T1000 (cell line): Measurements from ENCODE around the gene SNAPC4.

Experiments used
- DNase-seq: peaks from one replicate; lab custom pipeline; 2025; ENCODE audit warnings: mixed read lengths; lab: John Stamatoyannopoulos, UW

Gene SNAPC4

DNA sequence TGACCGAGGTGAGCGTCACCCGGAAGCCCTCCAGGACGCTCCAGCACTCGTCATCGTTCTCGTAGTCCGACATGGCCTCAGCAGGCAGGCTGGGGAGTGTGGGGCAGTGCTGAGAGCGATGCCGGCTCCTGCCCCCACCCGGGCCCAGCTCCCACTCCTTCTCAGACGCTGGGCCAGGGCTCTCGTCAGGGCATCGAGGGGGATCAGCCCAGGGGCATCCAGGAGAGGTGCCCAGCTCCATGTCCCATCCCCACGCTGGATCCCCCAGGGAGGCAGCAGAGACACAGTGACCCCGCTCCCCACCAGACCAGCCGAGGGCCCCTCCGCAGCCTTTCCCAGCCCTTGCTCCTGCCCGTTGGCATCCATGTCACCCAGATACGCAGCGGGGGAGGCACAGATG, 28.0 kb downstream of the SNAPC4 start:
- DNase-seq, result no peak

DNA sequence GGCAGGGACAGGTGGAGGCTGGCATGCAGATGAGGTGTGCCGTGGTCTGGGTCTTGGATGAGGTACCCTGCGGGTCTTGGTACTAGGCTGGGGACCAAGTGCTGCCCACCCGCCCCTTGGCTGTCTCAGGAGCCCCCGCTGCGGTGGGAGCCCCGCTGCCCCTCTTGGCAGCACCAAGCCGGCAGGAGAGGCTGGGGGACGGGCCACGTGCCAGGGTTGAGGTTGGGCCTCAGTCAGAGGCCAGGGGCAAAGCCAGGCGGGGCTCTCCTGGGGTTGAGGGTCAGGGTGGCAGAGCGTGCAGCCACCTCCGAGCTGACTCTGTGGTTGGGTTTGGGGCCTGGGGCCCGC, 28.5 kb downstream of the SNAPC4 start:
- DNase-seq, result no peak

DNA sequence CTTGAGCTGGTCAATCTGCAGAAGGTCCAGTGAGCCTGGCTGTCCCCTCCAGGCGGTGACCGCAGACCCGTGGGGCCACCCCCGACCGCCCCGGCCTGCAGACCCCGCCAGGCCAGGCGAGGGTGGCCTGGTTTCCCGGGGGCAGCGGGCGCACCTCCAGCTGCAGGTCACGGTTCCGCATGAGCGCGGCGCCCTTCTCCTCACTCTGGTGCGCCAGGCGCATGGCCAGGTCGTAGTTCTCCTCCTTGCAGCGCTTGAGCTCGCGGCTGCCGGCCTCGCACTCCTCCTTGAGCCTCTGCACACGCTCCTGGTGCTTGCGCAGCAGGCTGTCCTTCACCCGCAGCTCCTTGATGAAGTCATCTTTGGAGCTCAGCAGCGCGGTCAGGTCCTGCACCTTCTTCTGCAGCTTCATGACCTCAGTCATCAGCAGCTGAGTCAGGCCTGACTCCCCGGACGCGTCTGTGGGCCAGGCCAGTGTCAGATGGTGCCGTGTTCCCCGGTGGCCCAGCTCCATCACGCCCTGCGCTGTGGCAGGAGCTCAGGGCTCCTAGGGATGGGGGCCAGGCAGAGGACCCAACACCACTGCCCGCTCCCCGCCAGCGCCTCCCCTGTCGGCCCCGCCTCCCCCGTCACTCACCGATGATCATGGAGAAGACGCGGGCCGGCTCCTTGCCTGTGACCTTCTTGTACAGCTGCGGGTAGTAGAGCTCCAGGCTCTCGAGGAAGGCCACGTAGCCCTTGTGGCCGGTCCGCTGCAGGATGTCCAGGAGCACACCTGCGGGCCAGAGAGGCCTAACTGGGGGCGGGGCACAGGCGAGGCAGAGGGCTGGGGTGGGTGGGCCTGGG, 29.1 kb downstream of the SNAPC4 start:
- DNase-seq, result no peak

DNA sequence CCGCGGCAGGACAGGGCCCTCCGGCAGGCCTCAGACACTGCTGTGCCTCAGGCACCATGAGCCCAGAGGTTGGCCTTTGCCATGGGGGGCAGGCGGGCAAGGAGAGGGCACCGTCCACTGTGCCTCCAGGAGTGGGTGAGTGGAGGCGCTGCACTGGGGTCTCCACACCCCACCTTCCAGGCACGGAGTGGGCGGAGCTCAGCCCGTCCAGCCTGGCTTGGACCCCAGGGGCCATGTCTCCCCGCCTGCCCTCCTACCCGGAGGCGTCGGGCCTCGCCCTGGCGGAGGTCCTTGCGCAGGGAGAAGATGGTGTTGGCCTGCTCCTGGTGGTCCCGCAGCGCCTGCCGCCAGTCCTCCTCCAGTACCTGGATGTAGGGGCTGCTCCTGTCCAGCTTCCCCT, 29.9 kb downstream of the SNAPC4 start:
- no peak for DNase-seq

DNA sequence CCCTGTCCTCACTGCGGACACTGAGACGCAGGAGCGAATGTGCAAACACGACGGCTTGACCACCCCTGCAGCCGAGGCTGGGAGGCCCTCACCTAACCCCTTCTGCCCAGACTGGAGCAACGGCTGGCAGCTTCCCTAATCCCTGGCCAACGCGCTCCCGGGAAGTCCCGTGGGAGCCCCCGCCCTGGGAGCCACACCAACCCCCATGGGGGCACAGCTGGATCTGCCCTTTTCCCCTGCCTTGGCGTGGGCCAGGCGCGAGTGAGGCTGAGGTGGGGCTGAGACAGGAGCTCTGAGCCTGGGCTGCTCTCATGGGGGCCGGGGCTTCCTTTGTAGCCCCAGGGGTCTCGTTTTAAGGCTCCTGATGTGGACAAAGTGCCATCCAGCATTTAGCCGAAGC, 31.8 kb downstream of the SNAPC4 start:
- no peak for DNase-seq

DNA sequence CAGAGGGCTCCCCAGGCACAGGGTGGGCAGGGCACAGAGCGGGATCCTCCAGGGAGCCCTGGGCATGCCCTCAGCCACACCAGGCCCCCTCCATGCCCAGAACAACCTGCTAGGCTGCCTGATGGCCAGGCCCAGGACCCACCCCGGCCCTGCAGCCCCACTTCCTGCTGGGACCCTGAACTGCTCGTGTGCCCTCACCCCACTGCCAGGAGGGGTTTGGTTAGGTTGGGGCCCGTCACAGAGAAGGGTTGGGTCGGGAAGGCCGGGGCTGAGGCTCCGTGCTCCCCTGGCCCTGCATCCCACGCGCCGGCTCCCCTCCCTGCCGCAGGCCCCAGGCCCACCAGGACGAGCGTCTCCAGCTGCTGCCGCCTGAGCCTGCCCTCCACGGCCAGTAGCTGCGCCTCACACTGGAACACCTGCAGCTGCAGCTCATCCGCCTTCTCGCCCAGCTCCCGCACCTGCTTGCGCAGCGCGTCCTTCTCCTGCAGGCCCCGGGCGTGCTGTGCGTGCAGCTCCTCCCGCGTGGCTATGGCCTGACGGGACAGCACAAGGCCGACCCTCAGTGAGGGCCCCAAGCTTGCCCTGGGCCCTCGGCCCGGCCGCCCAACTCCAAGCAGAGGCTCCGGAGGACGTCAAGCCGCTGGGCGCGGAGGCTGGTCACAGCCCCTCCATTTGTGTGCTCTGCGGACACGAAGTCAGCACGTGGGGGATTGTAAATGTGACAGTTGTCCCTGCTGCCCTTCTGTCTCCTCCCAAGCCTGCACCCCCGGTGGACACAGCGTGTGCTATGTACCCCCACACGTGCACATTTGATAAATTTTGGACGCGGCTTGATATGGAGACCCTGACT, 32.4 kb downstream of the SNAPC4 start:
- DNase-seq, result no peak

DNA sequence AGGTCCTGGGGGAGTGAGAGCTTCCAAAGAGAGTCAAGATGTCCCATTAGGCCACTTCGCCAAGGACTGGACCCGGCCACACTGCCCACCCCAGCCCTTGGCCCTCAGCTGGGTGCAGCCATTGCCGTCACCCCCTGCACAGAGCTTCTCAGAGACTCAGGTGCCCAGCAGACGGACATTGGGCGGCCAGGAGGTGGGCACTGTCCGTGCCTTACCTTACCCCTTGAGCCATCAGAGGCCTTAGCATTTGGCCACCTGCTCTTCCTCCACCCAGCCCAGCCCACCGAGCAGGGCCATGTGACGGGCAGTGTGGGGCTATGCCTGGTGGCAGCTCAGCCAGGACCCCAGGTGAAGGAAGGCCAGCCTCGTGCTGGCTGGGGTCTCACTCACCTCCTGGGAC, 33.1 kb downstream of the SNAPC4 start:
- DNase-seq, result no peak

DNA sequence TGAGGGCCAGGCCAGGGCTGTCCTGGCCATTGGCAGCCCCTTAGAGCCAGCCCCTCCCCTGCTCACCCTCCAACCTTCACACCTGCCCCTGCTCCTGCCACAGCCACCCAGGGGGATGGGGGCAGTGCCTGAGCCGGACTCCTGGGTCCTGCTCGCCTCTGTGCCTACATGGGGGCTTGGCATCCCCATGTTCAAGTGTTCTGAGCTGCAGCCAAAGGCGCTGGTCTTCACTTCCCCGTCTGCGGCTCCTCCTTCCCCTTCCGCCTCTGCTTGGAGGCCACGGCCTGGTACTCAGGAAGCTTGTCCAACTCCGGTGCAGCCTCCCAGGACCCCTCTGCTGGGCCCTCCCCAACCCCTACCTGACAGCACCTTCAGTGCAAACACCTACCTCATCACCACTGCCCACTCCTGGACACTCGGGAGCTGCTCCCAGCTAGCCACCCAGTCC, 34.2 kb downstream of the SNAPC4 start:
- no peak for DNase-seq

DNA sequence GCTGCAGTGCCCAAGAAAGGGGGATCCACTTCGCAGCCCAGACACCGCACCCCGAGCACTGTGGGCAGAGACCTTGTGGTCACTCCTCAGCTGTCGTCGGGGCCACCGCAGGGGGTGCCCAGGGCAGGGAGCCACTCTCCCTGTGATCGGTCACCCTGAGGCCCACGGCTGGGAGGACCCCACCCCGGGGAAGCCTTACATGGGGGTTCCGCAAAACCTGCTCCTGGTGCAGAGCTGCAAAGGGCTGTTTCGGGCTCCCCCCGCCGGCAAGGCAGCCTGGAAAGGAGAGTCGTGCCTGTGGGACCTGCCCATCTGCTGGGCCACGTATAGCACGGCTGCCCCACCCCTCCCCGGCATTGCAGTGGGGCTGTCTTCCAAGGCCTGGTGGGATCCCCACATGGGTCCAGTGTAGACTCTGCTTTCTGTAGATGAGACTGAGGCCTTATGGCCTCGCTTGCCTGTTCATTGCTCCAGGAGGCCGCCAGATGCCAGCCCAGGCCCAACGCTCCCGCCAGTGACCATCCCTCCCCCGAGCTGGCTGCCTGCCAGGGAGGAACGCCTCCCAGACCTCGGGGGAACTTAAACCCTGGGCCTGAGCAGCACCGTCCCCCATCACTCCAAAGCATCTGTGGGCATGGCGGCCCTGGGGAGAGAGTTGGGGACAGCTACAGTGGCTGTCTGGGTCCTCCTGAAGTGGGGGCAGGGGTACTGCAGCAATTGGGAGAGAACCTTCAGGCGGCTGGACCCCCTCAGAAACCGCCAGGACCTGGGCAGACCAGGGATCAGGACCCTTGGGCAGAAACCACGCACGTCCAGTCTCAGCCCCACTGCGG, 34.8 kb downstream of the SNAPC4 start:
- DNase-seq, result no peak

DNA sequence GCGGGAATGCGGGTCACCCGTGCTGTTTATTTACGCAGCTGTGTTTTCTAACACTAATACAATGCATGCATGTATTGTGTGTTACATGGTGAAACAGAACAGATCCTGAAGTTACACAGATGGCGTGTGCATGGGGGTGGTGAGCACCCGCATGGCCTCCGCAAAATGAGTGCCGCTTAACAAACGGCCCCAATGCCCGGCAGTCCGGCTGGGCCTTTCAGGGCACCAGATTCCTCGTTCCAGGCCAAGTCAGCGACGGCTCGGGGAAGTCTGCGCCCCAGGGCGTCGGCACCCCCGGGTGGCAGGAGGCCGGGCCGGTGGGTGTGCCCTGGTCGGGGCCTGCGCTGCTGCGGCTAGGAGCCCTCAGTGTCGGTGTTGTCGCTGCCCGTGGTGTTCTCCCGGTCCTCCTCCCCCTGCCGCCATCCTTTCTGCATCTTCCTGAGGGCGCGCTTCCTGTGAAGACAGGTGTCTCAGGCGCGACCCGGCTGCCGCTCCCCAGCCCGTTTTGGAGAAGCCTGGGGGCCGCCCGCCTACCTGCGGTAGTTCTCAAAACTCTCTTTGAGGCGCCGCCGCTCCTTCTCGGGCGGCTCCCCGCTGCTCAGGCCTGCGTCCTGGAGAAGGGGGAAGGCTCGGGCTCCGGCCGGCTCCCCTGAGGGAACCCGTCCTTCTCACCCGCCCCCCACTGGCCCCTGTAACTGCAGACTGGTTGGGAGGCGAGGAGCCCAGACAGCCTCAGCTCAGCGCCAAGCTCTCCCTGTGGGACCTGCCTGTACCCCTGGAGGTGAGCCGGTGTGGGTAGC, 35.8 kb downstream of the SNAPC4 start:
- DNase-seq, result no peak

DNA sequence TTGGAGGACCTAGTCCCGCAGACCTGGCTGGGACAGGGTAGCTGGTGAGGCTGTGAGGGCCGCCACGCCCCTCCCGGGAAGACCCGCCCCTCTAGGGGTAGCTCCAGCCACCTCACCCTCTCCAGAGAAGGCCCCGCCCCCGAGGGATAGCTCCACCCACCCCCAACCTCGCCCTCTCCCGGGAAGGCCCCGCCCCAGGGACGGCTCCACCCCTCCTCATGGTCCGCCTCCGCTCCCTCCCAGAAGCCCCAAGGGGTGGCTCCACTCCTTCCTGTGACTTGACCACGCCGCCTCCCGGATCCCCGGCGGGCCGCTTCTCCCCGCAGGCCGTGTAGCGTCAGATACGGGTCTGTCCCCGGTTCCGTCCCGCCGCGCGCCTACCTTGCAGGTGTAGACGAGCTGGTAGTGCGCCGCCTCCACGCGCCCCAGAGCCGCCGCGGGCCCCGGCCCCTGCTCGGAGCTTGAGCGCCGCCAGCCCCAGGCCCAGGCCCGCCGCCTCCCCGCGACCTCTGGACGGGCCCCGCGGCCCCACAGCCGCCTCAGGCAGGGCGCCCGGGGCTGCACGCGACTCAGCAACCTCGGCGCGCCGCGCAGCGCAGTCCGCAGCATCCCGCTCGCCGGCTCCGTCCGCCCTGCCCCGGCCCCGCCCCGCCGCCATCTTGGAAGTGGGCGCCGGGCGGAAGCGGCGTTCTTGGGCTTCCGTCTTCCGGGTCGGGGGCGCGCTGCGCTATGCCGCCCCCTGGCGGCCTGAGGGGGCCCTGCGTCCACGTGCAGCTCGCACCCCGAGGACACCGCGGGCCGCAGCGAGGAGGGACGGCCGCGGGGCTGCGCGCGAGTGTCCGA, 36.6 kb downstream of the SNAPC4 start, which contains the start of gene DNLZ:
Gene DNLZ, minus strand, starts transcription at position 639 of the 843 bp plus-strand sequence. Its CDS starts 30 bp downstream, at position 609.
- peak; percentile 88 for DNase-seq

DNA sequence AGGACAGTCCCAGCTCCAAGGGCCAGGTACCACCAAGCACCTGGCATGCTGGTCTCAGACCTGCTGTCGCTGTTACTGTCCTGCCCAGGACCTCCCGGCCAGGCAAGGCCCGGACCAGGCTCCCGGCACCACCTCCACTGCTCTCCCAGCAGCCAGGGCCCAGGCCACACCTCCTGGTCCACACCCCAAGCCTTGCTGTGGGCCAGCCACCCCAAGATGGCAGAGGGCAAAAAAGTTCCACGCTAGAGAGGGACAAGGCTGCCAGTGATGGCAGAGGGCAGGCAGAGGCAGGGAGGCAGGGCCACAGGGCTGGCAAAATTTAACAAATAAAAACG, 37.6 kb downstream of the SNAPC4 start:
- DNase-seq, result no peak

DNA sequence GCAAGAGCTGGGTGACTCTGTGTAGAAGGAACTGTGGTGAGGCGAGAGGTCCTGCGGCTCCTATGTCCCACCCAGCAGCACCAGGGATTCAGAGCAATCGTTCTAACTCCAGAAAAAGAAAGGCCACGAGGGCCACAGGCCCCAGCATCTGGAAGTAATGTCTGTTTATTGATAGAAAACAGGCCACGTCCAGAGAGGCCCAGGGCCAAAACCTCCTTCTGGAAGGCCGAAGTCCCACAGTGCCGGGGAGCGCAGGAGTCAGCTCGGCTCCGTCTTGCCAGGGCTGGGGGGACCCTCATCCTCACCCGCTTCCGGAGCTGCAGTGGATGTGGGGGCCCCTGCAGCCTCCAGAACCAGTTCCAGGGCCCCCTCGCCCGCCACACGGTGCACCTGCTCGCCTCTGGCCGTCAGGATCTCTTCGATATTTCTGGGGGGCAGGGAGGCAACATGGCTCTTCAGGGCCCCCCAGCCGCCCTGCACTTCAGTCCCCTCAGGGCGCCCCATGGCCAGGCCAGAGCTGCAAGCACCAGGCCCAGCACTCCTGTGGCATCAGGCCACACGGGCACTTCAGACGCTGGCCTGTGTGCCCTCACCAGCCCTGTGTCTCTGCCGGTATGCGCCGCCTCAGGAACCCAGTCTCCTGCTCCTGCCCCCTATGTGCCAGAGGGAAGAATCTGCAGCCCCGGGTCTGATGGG, 38.1 kb downstream of the SNAPC4 start:
- no peak for DNase-seq

DNA sequence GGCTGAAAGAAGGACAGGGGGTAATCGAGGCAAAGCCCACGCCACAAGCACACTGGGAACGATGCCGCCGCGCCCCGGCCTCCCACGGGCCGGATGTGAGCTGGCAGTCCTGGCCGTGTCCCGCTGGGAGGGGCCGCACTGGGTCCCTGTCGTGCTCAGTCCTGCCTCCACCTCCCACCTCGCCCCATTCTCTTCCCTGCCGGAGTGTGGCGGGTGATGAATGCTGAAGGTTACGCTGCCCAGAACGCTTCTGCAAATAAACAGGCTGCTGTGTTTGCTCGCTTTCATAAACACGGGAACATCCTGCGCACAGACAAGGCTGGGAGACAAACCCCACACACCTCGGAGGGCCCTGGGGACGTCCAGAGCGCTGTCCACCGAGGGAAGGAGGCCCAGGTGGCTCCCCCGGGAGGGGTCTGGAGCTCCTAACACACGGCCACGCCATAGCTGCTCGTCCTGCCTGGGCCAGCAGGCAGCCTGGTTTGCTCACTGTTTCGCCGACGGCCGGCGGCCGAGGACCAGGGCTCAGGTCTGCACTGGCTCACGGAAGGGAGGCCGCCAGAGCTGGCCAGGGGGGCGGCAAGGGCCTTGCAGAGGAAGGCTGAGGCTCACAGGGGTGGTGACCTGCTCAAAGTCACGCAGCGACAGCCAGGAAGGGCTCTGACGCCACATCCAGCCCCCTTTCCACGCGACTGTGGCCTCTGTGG, 38.8 kb downstream of the SNAPC4 start:
- DNase-seq, result no peak

DNA sequence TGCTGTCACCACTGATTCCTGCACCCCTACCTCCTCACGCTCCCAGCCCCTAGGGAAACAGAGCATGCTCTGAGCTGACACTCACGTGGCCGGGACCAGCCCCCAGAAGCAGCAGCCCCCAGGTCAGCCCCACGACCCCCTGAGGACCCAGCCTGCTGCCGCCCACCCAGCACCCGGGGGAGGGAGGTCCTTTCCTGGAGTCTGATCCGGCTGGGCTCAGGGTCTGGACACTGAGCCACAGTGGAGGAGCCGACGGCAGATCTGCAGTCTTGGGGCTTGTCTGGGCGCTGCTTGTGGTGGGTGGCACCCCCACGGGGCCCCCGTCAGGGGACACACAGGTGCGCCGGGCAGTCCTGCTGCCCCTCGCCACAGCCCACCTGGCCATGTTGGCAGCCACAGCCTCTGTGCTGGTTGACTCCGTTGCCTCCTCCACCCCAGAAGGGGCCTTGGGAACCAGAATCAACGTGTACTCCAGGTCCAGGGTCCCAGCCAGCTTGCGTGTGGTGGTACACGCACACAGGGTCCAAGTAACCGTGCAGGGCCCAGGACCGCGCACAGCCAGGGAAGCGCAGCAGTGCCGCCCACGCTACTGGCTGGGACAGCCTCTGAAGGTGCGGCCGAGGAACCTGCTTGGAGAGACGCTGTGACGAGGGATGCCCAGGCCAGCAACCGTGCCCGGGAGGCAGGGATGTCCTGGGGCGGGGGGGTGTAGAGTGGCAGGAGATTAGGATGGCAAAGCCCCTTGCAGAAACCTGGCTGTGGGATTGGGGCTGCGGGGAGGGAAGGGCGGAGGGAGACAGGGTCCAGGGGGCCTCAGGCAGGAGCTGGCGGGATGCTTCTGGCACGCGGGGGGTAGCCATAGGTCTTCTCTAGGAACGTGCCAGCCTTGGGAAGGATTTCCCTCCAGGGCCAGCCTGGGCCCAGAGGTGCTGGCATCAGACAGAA, 39.9 kb downstream of the SNAPC4 start:
- DNase-seq, result no peak

DNA sequence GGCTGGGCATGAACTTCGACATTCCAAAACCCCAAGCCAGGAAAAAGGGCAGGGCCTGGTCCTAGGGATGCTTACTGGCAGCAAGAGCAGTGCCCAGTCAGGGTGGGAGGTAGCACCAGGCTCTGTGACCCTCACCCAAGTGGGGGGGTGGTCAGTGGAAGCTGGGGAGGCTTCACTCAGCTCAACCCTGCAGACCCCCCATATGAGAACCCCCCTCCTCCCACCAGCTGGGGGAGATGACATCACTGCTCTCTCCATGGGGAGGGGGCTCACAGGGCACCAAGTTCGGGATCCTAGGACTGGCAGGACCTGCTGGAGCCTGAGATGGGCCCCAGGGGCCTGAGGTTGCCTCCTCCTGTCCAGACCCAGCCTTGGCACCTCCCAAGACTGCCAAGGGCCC, 41.1 kb downstream of the SNAPC4 start:
- no peak for DNase-seq

DNA sequence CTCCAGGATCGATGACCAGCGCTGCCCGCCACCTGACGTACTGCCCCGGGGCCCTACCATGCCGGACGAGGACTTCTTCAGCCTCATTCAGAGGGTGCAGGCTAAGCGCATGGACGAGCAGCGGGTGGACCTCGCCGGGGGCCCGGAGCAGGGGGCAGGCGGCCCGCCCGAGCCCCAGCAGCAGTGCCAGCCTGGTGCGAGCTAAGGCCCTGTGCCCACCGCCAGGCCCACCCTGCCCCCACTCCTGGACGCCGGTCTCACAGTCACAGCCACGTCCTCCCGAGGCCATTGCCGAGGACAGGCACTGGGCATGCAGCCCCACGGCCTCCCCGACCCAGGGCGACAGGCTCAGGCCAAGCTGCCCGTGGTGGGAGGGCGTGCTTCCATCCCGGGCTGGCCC, 42.0 kb downstream of the SNAPC4 start:
- no peak for DNase-seq

DNA sequence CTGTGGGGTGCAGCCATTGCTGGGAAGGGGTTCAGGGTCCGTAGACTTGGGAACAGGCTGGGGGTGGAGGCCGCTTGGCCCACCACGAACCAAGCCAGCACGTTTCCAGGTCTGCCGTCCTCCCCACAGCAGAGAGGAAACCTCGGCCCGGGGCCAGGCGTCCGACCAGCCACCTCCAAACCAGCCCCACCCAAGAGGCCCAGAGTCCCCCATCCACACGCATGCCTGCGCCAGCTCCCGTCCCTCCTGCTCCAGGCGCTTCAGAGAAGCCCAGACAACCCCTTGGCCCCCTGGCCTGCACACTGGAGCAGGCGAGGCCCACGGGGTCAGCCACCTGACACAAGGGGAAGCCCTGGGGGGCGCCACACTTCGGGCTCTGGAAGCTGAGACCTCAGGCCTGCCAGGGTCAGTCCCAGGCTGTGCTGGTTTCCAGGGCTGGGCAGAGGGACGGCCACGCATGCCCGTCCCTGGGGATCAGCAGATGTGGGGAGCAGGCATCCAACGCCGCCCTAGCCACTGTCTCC, 42.7 kb downstream of the SNAPC4 start:
- no peak for DNase-seq
